SK-N-SH (cell line): ENCODE results near the gene PTCH2. TPM values are rescaled to one million over a fixed set of nuclear protein-coding genes. Genes with fewer than 3 reads are reported as not detected.
"Not testable (repeated sequence)": the region's sequence is repeated elsewhere in the genome, so short reads cannot be mapped to it uniquely, and the experiment has no call there.

Experiments
- CTCF ChIA-PET: fragments of 300-600, 350-600 bp; formaldehyde crosslinking; extraction: SDS; loops from one replicate; lab custom pipeline; 2021; lab: Yijun Ruan, JAX
- POLR2A ChIA-PET: fragments of 350-600 bp; sonication (Branson Sonifier 250); formaldehyde crosslinking; extraction: SDS; loops from one replicate; lab custom pipeline; 2020; ENCODE audit warnings: antibody characterized with exemption, inconsistent platforms; lab: Yijun Ruan, JAX
- DNase-seq: peaks from one replicate; pipeline ENCODE4 v3.0.0; 2012
- H2AFZ ChIP-seq: fragments of 200-600 bp; sonication (generic); 2 replicates; pipeline ENCODE4 v1.8.1; 2016; ENCODE audit warnings: antibody characterized with exemption, mild to moderate bottlenecking, low read depth
- H3F3A ChIP-seq: fragments of 200-600 bp; sonication (generic); replicated peaks from 2 replicates; pipeline ENCODE3; 2016; ENCODE audit warnings: antibody characterized with exemption, mild to moderate bottlenecking; ENCODE audit not compliant: insufficient read depth
- H3K27ac ChIP-seq, 2 experiments: fragments of 200-500 bp in 1 of 2; fragments of 200-600 bp in 1 of 2; sonication (Bioruptor generic) in 1 of 2; sonication (generic), shearing (Covaris generic) in 1 of 2; 2 replicates each; pipeline versions ENCODE4 v1.5.1 to v1.6.1; 2014 to 2016; ENCODE audit warnings: low read depth in 2 of 2, inconsistent platforms in 1 of 2, low read length in 1 of 2, mild to moderate bottlenecking in 1 of 2, mixed read lengths in 1 of 2
- H3K27me3 ChIP-seq: fragments of 200-600 bp; sonication (generic), shearing (Covaris generic); 2 replicates; pipeline ENCODE4 v1.6.1; 2016; ENCODE audit warnings: mixed run types; ENCODE audit not compliant: insufficient read depth
- H3K36me3 ChIP-seq, 2 experiments: fragments of 200-500 bp in 1 of 2; fragments of 200-600 bp in 1 of 2; sonication (Bioruptor generic) in 1 of 2; sonication (generic) in 1 of 2; replicated peaks in 1 of 2; 2 replicates each; pipeline versions ENCODE3 to v1.5.1; 2014 to 2016; ENCODE audit warnings: low read length in 1 of 2, mild to moderate bottlenecking in 1 of 2; ENCODE audit not compliant: insufficient read depth in 2 of 2, control insufficient read depth in 1 of 2
- H3K4me1 ChIP-seq, 2 experiments: fragments of 200-500 bp in 1 of 2; fragments of 200-600 bp in 1 of 2; sonication (Bioruptor generic) in 1 of 2; sonication (generic), shearing (Covaris generic) in 1 of 2; 2 replicates each; pipeline versions ENCODE4 v1.5.1 to v1.6.1; 2014 to 2016; ENCODE audit warnings: low read depth in 1 of 2, low read length in 1 of 2, mixed run types in 1 of 2; ENCODE audit not compliant: insufficient read depth in 2 of 2, control insufficient read depth in 1 of 2
- H3K4me2 ChIP-seq: fragments of 200-600 bp; sonication (generic), shearing (Covaris generic); 2 replicates; pipeline ENCODE4 v1.6.1; 2017; ENCODE audit warnings: mixed run types
- H3K4me3 ChIP-seq, 2 experiments: fragments of 200-500 bp in 1 of 2; fragments of 200-600 bp in 1 of 2; sonication (Bioruptor generic) in 1 of 2; sonication (generic), shearing (Covaris generic) in 1 of 2; 2 replicates each; pipeline versions ENCODE4 v1.5.1 to v1.8.1; 2014 to 2016; ENCODE audit warnings: low read depth in 2 of 2, inconsistent platforms in 1 of 2, low read length in 1 of 2, mild to moderate bottlenecking in 1 of 2, mixed read lengths in 1 of 2, moderate library complexity in 1 of 2
- H3K79me2 ChIP-seq: fragments of 200-600 bp; sonication (generic); 2 replicates; pipeline ENCODE4 v1.8.1; 2017; ENCODE audit warnings: mild to moderate bottlenecking; ENCODE audit not compliant: insufficient read depth
- H3K9ac ChIP-seq: fragments of 200-600 bp; sonication (generic); 2 replicates; pipeline ENCODE4 v1.6.1; 2017; ENCODE audit warnings: mixed run types
- H3K9me2 ChIP-seq: fragments of 200-600 bp; sonication (generic); 2 replicates; pipeline ENCODE4 v1.6.1; 2017; ENCODE audit warnings: mixed run types
- H3K9me3 ChIP-seq: fragments of 200-600 bp; sonication (generic); 2 replicates; pipeline ENCODE4 v1.6.1; 2017; ENCODE audit warnings: mixed run types, mild to moderate bottlenecking, moderate library complexity
- H4K20me1 ChIP-seq: fragments of 200-600 bp; sonication (generic); 2 replicates; pipeline ENCODE4 v1.6.1; 2017; ENCODE audit warnings: mild to moderate bottlenecking, mixed run types; ENCODE audit not compliant: insufficient read depth
- CHD2 ChIP-seq: fragments of 150-350 bp; IDR thresholded peaks from 2 replicates; pipeline ENCODE4 v1.6.1; 2018; ENCODE audit warnings: low read length; ENCODE audit not compliant: partially characterized antibody
- ELF1 ChIP-seq: IDR thresholded peaks from 2 replicates; pipeline ENCODE4 v1.4.0; 2012
- EP300 ChIP-seq, 2 experiments: IDR thresholded peaks; 2 replicates each; pipeline versions ENCODE4 v1.4.0 to v1.6.1; 2012; ENCODE audit warnings: borderline replicate concordance in 1 of 2, low read depth in 1 of 2, low read length in 1 of 2
- EZH2phosphoT487 ChIP-seq: fragments of 200-600 bp; sonication (generic); IDR thresholded peaks from 2 replicates; pipeline ENCODE4 v1.6.1; 2017; ENCODE audit warnings: low read depth, mixed run types, mild to moderate bottlenecking, antibody characterized with exemption, moderate library complexity, borderline replicate concordance
- GATA2 ChIP-seq: sonication (generic); formaldehyde crosslinking; IDR thresholded peaks from 2 replicates; pipeline ENCODE4 v1.5.0; 2020; ENCODE audit warnings: mild to moderate bottlenecking, missing genetic modification reagents
- RCOR1 ChIP-seq: fragments of 150-350 bp; IDR thresholded peaks from 2 replicates; pipeline ENCODE4 v1.6.1; 2017; ENCODE audit warnings: antibody characterized with exemption, low read length
- RXRA ChIP-seq: IDR thresholded peaks from 2 replicates; pipeline ENCODE4 v1.4.0; 2012; ENCODE audit warnings: low read depth, mild to moderate bottlenecking, borderline replicate concordance
- SIN3A ChIP-seq: IDR thresholded peaks from 2 replicates; pipeline ENCODE4 v1.6.1; 2012; ENCODE audit warnings: low read depth, mild to moderate bottlenecking, low read length, moderate library complexity, borderline replicate concordance
- SMC3 ChIP-seq: IDR thresholded peaks from 2 replicates; pipeline ENCODE4 v1.6.1; 2012; ENCODE audit warnings: low read depth, low read length, improper control_type of control experiment
- TAF1 ChIP-seq: IDR thresholded peaks from 2 replicates; pipeline ENCODE4 v1.6.1; 2012; ENCODE audit warnings: low read depth, mild to moderate bottlenecking, low read length, moderate library complexity, borderline replicate concordance
- TEAD4 ChIP-seq: IDR thresholded peaks from 2 replicates; pipeline ENCODE4 v1.4.0; 2012; ENCODE audit warnings: mild to moderate bottlenecking, borderline replicate concordance; ENCODE audit not compliant: insufficient read depth
- WGBS: methylation state at CpG from one replicate; pipeline ENCODE4 v1.1.6; 2017; ENCODE audit warnings: low lambda C conversion rate; 5-methylcytosine and 5-hydroxymethylcytosine counted together
- polyA plus RNA-seq, 3 experiments: library from polyadenylated mRNA; depleted of rRNA; stranded (reverse); fragments of >200 nt; gene quantifications; 2 replicates each; pipeline ENCODE4 v1.2.3, GENCODE V29; 2012
- TF ChIP-seq, protein P1 (sequence below): fragments of 200-600 bp; sonication (generic); IDR thresholded peaks from 2 replicates; pipeline ENCODE4 v1.6.1; 2017; ENCODE audit warnings: antibody characterized with exemption, mild to moderate bottlenecking, moderate library complexity
- TF ChIP-seq, protein P2 (sequence below): IDR thresholded peaks from 2 replicates; pipeline ENCODE4; 2012
- TF ChIP-seq, protein P3 (sequence below): IDR thresholded peaks from 2 replicates; pipeline ENCODE4 v1.4.0; 2012; ENCODE audit warnings: low read depth
- TF ChIP-seq, protein P4 (sequence below): fragments of 150-350 bp; IDR thresholded peaks from 2 replicates; pipeline ENCODE4 v1.6.1; 2017; ENCODE audit warnings: antibody characterized with exemption, low read length, low read depth, borderline replicate concordance

PTCH2 gene
- polyA plus RNA-seq, 1 of the 3 experiments (the other 2 are of a cell fraction), result 1.2 TPM

DNA sequence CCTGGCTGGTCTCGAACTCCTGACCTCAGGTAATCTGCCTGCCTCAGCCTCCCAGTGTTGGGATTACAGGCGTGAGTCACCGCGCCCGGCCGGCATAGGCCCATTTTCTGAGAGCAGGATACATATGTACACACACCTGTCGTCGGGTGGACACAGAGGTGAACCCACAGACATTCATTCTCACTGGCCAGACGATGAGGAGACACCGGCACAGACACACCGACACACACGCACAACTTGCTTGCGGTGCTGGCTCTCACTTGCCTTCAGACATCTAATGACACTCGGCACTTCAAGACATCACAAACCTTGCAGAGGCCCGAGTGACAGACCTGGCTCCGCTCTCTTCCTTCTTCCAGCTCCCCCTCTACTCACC lies 579 bp downstream of the PTCH2 start (continued):
- TF ChIP-seq, protein P1, sequence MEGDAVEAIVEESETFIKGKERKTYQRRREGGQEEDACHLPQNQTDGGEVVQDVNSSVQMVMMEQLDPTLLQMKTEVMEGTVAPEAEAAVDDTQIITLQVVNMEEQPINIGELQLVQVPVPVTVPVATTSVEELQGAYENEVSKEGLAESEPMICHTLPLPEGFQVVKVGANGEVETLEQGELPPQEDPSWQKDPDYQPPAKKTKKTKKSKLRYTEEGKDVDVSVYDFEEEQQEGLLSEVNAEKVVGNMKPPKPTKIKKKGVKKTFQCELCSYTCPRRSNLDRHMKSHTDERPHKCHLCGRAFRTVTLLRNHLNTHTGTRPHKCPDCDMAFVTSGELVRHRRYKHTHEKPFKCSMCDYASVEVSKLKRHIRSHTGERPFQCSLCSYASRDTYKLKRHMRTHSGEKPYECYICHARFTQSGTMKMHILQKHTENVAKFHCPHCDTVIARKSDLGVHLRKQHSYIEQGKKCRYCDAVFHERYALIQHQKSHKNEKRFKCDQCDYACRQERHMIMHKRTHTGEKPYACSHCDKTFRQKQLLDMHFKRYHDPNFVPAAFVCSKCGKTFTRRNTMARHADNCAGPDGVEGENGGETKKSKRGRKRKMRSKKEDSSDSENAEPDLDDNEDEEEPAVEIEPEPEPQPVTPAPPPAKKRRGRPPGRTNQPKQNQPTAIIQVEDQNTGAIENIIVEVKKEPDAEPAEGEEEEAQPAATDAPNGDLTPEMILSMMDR, result no peak
- TF ChIP-seq ELF1, result no peak
- TF ChIP-seq RCOR1, result no peak
- TF ChIP-seq SIN3A, result no peak
- TF ChIP-seq SMC3, result no peak
- TF ChIP-seq, protein P2, sequence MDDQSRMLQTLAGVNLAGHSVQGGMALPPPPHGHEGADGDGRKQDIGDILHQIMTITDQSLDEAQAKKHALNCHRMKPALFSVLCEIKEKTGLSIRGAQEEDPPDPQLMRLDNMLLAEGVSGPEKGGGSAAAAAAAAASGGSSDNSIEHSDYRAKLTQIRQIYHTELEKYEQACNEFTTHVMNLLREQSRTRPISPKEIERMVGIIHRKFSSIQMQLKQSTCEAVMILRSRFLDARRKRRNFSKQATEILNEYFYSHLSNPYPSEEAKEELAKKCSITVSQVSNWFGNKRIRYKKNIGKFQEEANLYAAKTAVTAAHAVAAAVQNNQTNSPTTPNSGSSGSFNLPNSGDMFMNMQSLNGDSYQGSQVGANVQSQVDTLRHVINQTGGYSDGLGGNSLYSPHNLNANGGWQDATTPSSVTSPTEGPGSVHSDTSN, result no peak
- no peak for TF ChIP-seq EZH2phosphoT487
- no peak for TF ChIP-seq TEAD4

DNA sequence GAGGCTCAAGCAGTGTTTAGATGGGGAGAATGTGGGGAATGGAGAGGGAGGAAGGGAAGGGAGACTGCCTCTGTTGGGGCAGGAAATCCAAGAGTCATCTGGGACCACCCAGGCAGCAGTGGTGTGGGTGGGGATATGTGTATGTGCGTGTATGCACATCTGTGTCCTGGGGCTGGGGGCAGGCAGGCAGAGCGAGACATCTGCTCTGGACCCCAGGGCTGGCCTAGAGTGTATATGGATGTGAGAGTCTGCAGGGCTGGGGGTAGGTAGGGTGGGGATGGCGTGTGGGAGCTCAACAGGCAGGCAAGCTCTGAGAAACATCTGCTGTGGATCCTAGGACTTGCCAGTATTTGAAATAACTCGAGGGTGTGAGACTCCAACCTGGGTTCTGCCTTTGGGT lies 3.5 kb downstream of the PTCH2 start:
- Histone ChIP-seq H3K9ac (no peak overlapping the region), H3K79me2 (no peaks in the 10 kb centered on the region), H3K27me3 (no peaks in the 10 kb centered on the region), H3F3A (peaks cover 3% of the 10 kb centered on the region), H2AFZ (no peak overlapping the region), H3K36me3 (no peaks in the 10 kb centered on the region)
- TF ChIP-seq, protein P3, sequence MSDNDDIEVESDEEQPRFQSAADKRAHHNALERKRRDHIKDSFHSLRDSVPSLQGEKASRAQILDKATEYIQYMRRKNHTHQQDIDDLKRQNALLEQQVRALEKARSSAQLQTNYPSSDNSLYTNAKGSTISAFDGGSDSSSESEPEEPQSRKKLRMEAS, result no peak
- TF ChIP-seq CHD2 (no peak), RXRA (no peak), GATA2 (CRISPR knock-in tag) (no peak), EP300 (IDR thresholded peaks at IDR 0.05; ENCODE audit: borderline replicate concordance in 1 of 2, low read depth in 1 of 2, low read length in 1 of 2) (no peak), ELF1 (no peak), TAF1 (no peak)
- TF ChIP-seq, protein P4, sequence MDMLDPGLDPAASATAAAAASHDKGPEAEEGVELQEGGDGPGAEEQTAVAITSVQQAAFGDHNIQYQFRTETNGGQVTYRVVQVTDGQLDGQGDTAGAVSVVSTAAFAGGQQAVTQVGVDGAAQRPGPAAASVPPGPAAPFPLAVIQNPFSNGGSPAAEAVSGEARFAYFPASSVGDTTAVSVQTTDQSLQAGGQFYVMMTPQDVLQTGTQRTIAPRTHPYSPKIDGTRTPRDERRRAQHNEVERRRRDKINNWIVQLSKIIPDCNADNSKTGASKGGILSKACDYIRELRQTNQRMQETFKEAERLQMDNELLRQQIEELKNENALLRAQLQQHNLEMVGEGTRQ, result no peak
- TF ChIP-seq, all 33 proteins: peak for 0
- no peak overlapping the region for H3K4me3 ChIP-seq
- 64% methylated on average over 4 of the region's 4 CpGs for WGBS
- no peaks in the 10 kb centered on the region for H3K9me2 ChIP-seq
- H3K4me1 ChIP-seq, result peaks cover 0 to 4% of the 10 kb centered on the region in 2 experiments; a peak in 1 of 4 replicates
- CTCF ChIA-PET, result no interaction called here
- no peak overlapping the region for H3K27ac ChIP-seq
- H4K20me1 ChIP-seq, result no peaks in the 10 kb centered on the region
- POLR2A ChIA-PET, result no interaction called here
- H3K4me2 ChIP-seq, result no peak overlapping the region
- no peaks in the 10 kb centered on the region for H3K9me3 ChIP-seq
- no peak for DNase-seq

DNA sequence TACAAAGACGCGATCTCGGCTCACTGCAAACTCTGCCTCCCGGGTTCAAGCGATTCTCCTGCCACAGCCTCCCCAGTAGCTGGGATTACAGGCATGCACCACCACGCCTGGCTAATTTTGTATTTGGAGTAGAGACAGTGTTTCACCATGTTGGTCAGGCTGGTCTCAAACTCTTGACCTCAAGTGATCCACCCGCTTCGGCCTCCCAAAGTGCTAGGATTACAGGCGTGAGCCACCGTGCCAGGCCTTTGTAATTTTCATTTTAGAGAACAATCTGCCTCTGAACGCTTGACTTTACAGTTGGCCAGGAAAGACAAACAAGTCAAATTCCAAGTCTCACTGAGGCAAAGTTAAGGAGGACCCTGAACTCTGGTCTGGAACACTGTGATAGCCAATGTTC lies 4.8 kb downstream of the PTCH2 start:
- H3K36me3 ChIP-seq, H3K27me3 ChIP-seq, H3K9me3 ChIP-seq, H2AFZ ChIP-seq, H3K4me3 ChIP-seq, H3K4me2 ChIP-seq, H3K9ac ChIP-seq, H3K9me2 ChIP-seq, H3F3A ChIP-seq, H4K20me1 ChIP-seq, H3K79me2 ChIP-seq, H3K27ac ChIP-seq, DNase-seq, H3K4me1 ChIP-seq, POLR2A ChIA-PET: not testable (repeated sequence)
- 89% methylated on average over 8 of the region's 11 CpGs for WGBS
- CTCF ChIA-PET, result interaction anchor here (1.7 kb wide), 1 partner anchor 176 kb away, joined by 4 read pairs; no protein-coding TSS in a partner anchor
